Calu3 (cell line): Measurements from ENCODE around the gene CAPN8. TPM values are rescaled to one million over a fixed set of nuclear protein-coding genes. Genes with fewer than 3 reads are reported as not detected.
A peak's percentile ranks its signal among the peaks of the same experiment; 100 is the strongest.

Experiments used
- BruUV-seq: library from RNA; stranded (reverse); fragments of 400-500 nt; replicated peaks from 2 replicates; lab custom pipeline; 2021; lab: Mats Ljungman, UMichigan
- CTCF ChIA-PET: fragments of 300-600 bp; sonication (Branson Sonifier 250); formaldehyde crosslinking; loops from one replicate; lab custom pipeline; 2022; ENCODE audit warnings: antibody characterized with exemption; lab: Charles Lee
- DNase-seq: peaks from one replicate; pipeline ENCODE4 v3.0.0; 2022
- H3K27ac Mint-ChIP-seq: one replicate; pipeline ENCODE4 v1.8.0; 2022; ENCODE audit warnings: mixed read lengths; ENCODE audit not compliant: unreplicated experiment
- H3K27me3 Mint-ChIP-seq: one replicate; pipeline ENCODE4 v1.8.0; 2022; ENCODE audit warnings: mixed read lengths; ENCODE audit not compliant: unreplicated experiment
- H3K36me3 Mint-ChIP-seq: one replicate; pipeline ENCODE4 v1.8.0; 2022; ENCODE audit warnings: mild to moderate bottlenecking, moderate library complexity, mixed read lengths; ENCODE audit not compliant: insufficient read depth, unreplicated experiment
- H3K4me1 Mint-ChIP-seq: one replicate; pipeline ENCODE4 v1.8.0; 2022; ENCODE audit warnings: mild to moderate bottlenecking, low read depth, mixed read lengths; ENCODE audit not compliant: unreplicated experiment
- H3K4me3 Mint-ChIP-seq: one replicate; pipeline ENCODE4 v1.8.0; 2022; ENCODE audit warnings: mild to moderate bottlenecking, low read depth, moderate library complexity, mixed read lengths; ENCODE audit not compliant: unreplicated experiment
- H3K9me3 Mint-ChIP-seq: one replicate; pipeline ENCODE4 v1.8.0; 2022; ENCODE audit warnings: low read depth, mixed read lengths; ENCODE audit not compliant: unreplicated experiment
- CTCF ChIP-seq: fragments of 200-600 bp; IDR thresholded peaks from one replicate; pipeline ENCODE4 v1.8.0; 2022; ENCODE audit warnings: antibody characterized with exemption; ENCODE audit not compliant: unreplicated experiment
- intact Hi-C: fragments of 100-400 bp; cut with micrococcal nuclease; formaldehyde crosslinking; loops from one replicate; pipeline ENCODE4 v1.10.0; 2022; ENCODE audit not compliant: unreplicated experiment
- total RNA-seq: library from RNA; stranded (reverse); gene quantifications from 2 replicates; pipeline ENCODE4 v1.2.3, GENCODE V29; 2022

CAPN8 gene
- total RNA-seq, 1 experiment from 2014 or later: 108 TPM

- H3K4me1 Mint-ChIP-seq: peaks cover 49% of the 10 kb centered on the region
- no peak for DNase-seq
- H3K36me3 Mint-ChIP-seq: peaks cover 21% of the 10 kb centered on the region
- no peaks in the 10 kb centered on the region for H3K27me3 Mint-ChIP-seq
- TF ChIP-seq CTCF: no peak
- H3K4me3 Mint-ChIP-seq: no peak overlapping the region
- intact Hi-C loops: no loop called here
- no TSS peak for BruUV-seq
- H3K27ac Mint-ChIP-seq: no peak overlapping the region
- CTCF ChIA-PET: no interaction called here
- H3K9me3 Mint-ChIP-seq: no peaks in the 10 kb centered on the region
Measured at GRCh38 chr1:223669003-223669795, 3.7 kb upstream of the CAPN8 start.

GRCh38 chr1:223667484-223668182, 2.1 kb upstream of the CAPN8 start:
- no peaks in the 10 kb centered on the region for H3K9me3 Mint-ChIP-seq
- TF ChIP-seq CTCF: no peak
- peak; percentile 22 for DNase-seq
- CTCF ChIA-PET: interaction anchor here (0.6 to 1.5 kb wide), 5 partner anchors 10 to 111 kb away, joined by 3 to 7 read pairs (median 4); no protein-coding TSS in a partner anchor
- intact Hi-C loops: no loop called here
- H3K27ac Mint-ChIP-seq: no peak overlapping the region
- no TSS peak for BruUV-seq
- peaks cover 65% of the 10 kb centered on the region for H3K4me1 Mint-ChIP-seq
- peaks cover 33% of the 10 kb centered on the region for H3K36me3 Mint-ChIP-seq
- H3K27me3 Mint-ChIP-seq: no peaks in the 10 kb centered on the region
- H3K4me3 Mint-ChIP-seq: no peak overlapping the region

DNA sequence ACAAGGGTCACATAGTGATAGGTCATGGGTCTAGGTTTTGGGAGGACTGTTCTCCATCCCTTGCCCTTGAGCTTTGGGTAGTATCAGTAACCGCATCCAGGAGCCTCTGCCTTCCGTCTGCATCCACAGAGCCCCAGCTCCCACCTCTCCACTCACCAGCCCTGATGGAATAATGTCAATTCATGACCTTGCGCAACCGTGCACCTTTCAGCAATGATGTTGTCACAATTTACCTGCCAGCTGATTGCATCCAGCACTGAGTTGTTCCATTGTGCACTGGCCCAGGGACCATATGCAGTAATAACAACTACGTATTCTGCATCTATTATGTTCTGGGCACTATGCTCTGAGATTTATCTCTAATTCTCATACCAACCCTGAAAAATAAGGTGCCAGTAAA, 1.4 kb downstream of the CAPN8 start:
- H3K27me3 Mint-ChIP-seq: no peaks in the 10 kb centered on the region
- CTCF ChIA-PET: interaction anchor here (0.6 to 1.6 kb wide), 3 partner anchors 10 to 526 kb away, joined by 4 to 7 read pairs (median 6); no protein-coding TSS in a partner anchor
- H3K27ac Mint-ChIP-seq: peak overlapping the region; percentile 74
- peak overlapping the region; percentile 69 for H3K4me3 Mint-ChIP-seq
- H3K36me3 Mint-ChIP-seq: peaks cover 33% of the 10 kb centered on the region
- DNase-seq: peak; percentile 31
- BruUV-seq: no TSS peak
- peaks cover 83% of the 10 kb centered on the region for H3K4me1 Mint-ChIP-seq
- intact Hi-C loops: loop anchor here (2.0 kb wide), 1 partner anchor 25 kb away; no protein-coding TSS in a partner anchor
- TF ChIP-seq CTCF: no peak
- H3K9me3 Mint-ChIP-seq: peaks cover 3% of the 10 kb centered on the region

- intact Hi-C loops: no loop called here
- Mint-ChIP-seq H3K36me3 (peaks cover 33% of the 10 kb centered on the region), H3K27me3 (no peaks in the 10 kb centered on the region), H3K9me3 (peaks cover 4% of the 10 kb centered on the region), H3K4me3 (peak overlapping the region; percentile 69), H3K27ac (peak overlapping the region; percentile 74), H3K4me1 (peaks cover 76% of the 10 kb centered on the region)
- TF ChIP-seq CTCF: no peak
- CTCF ChIA-PET: interaction anchor here (1.0 to 1.6 kb wide), 2 partner anchors 9 to 415 kb away, joined by 3 to 7 read pairs; no protein-coding TSS in a partner anchor
- BruUV-seq: no TSS peak
- peak; percentile 33 for DNase-seq
Measured at GRCh38 chr1:223662943-223663342, 2.6 kb downstream of the CAPN8 start.
